Measurements from ENCODE around the gene TTLL5. TPM values are rescaled to one million over a fixed set of nuclear protein-coding genes. Genes with fewer than 3 reads are reported as not detected.
"Not testable (repeated sequence)": the region's sequence is repeated elsewhere in the genome, so short reads cannot be mapped to it uniquely, and the experiment has no call there.

Gene TTLL5
- total and polyA plus RNA-seq, 2 donors: 16.1 to 46.4 TPM

GRCh38 chr14:75835156-75835725, 174.2 kb downstream of the TTLL5 start:
- Histone ChIP-seq H3K4me1 (ENCODE audit: insufficient read depth) (no peaks in the 10 kb centered on the region), H3K36me3 (ENCODE audit: insufficient read depth) (no peaks in the 10 kb centered on the region), H3K4me3 (ENCODE audit: low read depth, low read length) (no peak overlapping the region), H3K27ac (ENCODE audit: low read depth) (no peak overlapping the region)
- DNase-seq (ENCODE audit: extremely low spot score): no peak

DNA sequence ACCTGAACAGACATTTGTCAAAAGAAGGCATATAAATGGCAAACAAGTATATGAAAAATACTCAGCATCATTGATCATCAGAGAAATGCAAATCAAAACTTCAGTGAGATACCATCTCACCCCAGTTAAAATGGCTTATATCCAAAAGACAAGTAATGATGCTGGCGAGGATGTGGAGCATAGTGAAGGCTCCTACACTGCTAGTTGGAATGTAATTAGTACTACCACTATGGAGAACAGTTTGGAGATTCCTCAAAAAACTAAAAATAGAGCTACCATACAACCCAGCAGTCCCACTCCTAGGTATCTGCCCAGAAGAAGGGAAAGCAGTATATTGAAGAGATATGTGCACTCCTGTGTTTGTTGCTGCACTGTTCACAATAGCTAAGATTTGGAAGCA, 174.7 kb downstream of the TTLL5 start:
- WGBS: 95% methylated on average over 1 of the region's 1 CpG
- Histone ChIP-seq H3K36me3 (ENCODE audit: insufficient read depth) (no peaks in the 10 kb centered on the region), H3K4me1 (ENCODE audit: insufficient read depth) (no peaks in the 10 kb centered on the region), H3K27ac (ENCODE audit: low read depth) (no peak overlapping the region), H3K4me3 (ENCODE audit: low read depth, low read length) (no peak overlapping the region)
- DNase-seq (ENCODE audit: extremely low spot score): no peak

DNA sequence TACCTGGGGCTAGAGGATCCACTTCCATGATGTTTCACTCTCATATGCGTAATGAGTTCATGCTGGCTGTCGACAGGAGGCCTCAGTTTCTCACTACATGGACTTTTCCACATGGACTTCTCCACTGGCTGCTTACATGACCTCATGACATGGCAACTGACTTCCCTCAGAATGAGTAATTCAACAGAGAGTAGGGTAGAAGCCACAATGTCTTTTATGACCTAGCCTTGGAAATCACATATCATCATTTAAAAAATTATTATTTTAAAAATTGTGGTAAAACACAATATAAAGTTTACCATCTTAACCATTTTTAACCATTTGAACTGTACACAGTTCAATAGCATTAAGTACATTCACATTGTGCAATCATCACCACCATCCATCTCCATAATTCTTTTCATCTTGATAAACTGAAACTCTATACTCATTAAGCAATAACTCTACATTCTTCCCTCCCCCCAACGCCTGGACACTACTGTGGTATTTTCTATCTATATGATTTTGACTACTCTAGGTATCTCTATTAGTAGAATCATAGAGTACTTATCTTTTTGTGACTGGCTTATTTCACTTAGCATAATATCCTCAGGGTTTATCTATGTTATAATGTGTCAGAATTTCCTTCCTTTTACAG, 176.2 kb downstream of the TTLL5 start:
- no peak overlapping the region for H3K27ac ChIP-seq (ENCODE audit: low read depth)
- H3K4me3 ChIP-seq (ENCODE audit: low read depth, low read length): no peak overlapping the region
- no peaks in the 10 kb centered on the region for H3K4me1 ChIP-seq (ENCODE audit: insufficient read depth)
- no peaks in the 10 kb centered on the region for H3K36me3 ChIP-seq (ENCODE audit: insufficient read depth)
- no peak for DNase-seq (ENCODE audit: extremely low spot score)
- WGBS: 93% methylated on average over 3 of the region's 3 CpGs

GRCh38 chr14:75840911-75841310, 179.9 kb downstream of the TTLL5 start:
- DNase-seq (ENCODE audit: extremely low spot score): no peak
- Histone ChIP-seq H3K36me3 (ENCODE audit: insufficient read depth) (peaks cover 2% of the 10 kb centered on the region), H3K4me3 (ENCODE audit: low read depth, low read length) (no peak overlapping the region), H3K4me1 (ENCODE audit: insufficient read depth) (no peaks in the 10 kb centered on the region), H3K27ac (ENCODE audit: low read depth) (no peak overlapping the region)
- 90% methylated on average over 5 of the region's 5 CpGs for WGBS

GRCh38 chr14:75842551-75842950, 181.5 kb downstream of the TTLL5 start:
- H3K27ac ChIP-seq (ENCODE audit: low read depth): no peak overlapping the region
- no peaks in the 10 kb centered on the region for H3K4me1 ChIP-seq (ENCODE audit: insufficient read depth)
- no peak overlapping the region for H3K4me3 ChIP-seq (ENCODE audit: low read depth, low read length)
- DNase-seq (ENCODE audit: extremely low spot score): no peak
- peaks cover 2% of the 10 kb centered on the region for H3K36me3 ChIP-seq (ENCODE audit: insufficient read depth)
- 28% methylated on average over 3 of the region's 3 CpGs for WGBS

- Histone ChIP-seq H3K36me3 (ENCODE audit: insufficient read depth) (peaks cover 2% of the 10 kb centered on the region), H3K4me3 (ENCODE audit: low read depth, low read length) (no peak overlapping the region), H3K4me1 (ENCODE audit: insufficient read depth) (no peaks in the 10 kb centered on the region), H3K27ac (ENCODE audit: low read depth) (no peak overlapping the region)
- DNase-seq (ENCODE audit: extremely low spot score): no peak
Measured at GRCh38 chr14:75844486-75844885, 183.4 kb downstream of the TTLL5 start.

- WGBS: 81% methylated on average over 4 of the region's 4 CpGs
- no peak for DNase-seq (ENCODE audit: extremely low spot score)
- H3K27ac ChIP-seq (ENCODE audit: low read depth): no peak overlapping the region
- no peaks in the 10 kb centered on the region for H3K4me1 ChIP-seq (ENCODE audit: insufficient read depth)
- no peak overlapping the region for H3K4me3 ChIP-seq (ENCODE audit: low read depth, low read length)
- H3K36me3 ChIP-seq (ENCODE audit: insufficient read depth): peaks cover 2% of the 10 kb centered on the region
Measured at GRCh38 chr14:75845136-75845804, 184.2 kb downstream of the TTLL5 start.

DNA sequence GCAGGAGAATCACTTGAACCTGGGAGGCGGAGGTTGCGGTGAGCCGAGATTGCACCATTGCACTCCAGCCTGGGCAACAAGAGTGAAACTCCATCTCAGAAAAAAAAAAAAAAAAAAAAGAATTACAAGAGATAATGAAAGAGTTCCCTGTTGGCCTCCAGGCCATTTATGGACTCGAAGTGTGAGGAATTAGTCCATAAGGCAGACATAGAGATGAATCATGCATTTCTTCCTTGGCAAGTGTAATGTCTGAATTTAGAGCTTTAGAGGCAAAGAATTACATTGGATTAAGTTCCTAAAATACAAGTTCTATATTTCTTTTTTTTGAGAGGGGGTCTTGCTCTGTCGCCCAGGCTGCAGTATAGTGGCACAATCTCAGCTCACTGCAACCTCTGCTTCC, 185.6 kb downstream of the TTLL5 start:
- H3K4me3 ChIP-seq (ENCODE audit: low read depth, low read length); H3K27ac ChIP-seq (ENCODE audit: low read depth); DNase-seq (ENCODE audit: extremely low spot score); H3K4me1 ChIP-seq (ENCODE audit: insufficient read depth); H3K36me3 ChIP-seq (ENCODE audit: insufficient read depth): not testable (repeated sequence)
- 76% methylated on average over 5 of the region's 5 CpGs for WGBS

DNA sequence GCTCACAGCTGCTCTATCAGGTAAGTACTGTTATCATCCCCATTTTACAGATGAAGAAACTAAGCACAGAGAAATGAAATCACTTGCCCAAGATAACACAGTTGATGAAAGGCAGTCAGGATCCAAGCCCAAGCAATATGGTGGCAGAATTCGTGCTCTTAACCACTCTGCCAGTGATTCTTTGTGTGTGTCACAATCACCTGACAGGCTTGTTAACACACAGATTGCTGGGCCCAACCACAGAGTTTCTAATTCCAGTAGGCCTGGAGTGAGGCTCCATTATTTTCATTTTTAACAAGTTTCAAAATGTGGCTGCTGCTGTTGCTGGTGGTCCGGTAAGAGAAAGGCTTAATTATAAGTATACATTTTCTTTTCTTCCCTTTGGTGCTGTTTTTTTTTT, 186.5 kb downstream of the TTLL5 start:
- H3K4me1 ChIP-seq (ENCODE audit: insufficient read depth): no peaks in the 10 kb centered on the region
- H3K27ac ChIP-seq (ENCODE audit: low read depth): no peak overlapping the region
- DNase-seq (ENCODE audit: extremely low spot score): no peak
- no peak overlapping the region for H3K4me3 ChIP-seq (ENCODE audit: low read depth, low read length)
- peaks cover 2% of the 10 kb centered on the region for H3K36me3 ChIP-seq (ENCODE audit: insufficient read depth)
- WGBS: 91% methylated on average over 2 of the region's 2 CpGs

GRCh38 chr14:75848167-75848913, 187.3 kb downstream of the TTLL5 start:
- Histone ChIP-seq H3K4me3 (ENCODE audit: low read depth, low read length) (no peak overlapping the region), H3K4me1 (ENCODE audit: insufficient read depth) (no peaks in the 10 kb centered on the region), H3K27ac (ENCODE audit: low read depth) (no peak overlapping the region), H3K36me3 (ENCODE audit: insufficient read depth) (peaks cover 2% of the 10 kb centered on the region)
- WGBS: 65% methylated on average over 2 of the region's 2 CpGs
- DNase-seq (ENCODE audit: extremely low spot score): no peak

GRCh38 chr14:75849300-75849895, 188.4 kb downstream of the TTLL5 start:
- H3K36me3 ChIP-seq (ENCODE audit: insufficient read depth): no peaks in the 10 kb centered on the region
- H3K4me1 ChIP-seq (ENCODE audit: insufficient read depth): no peaks in the 10 kb centered on the region
- H3K4me3 ChIP-seq (ENCODE audit: low read depth, low read length): no peak overlapping the region
- DNase-seq (ENCODE audit: extremely low spot score): no peak
- H3K27ac ChIP-seq (ENCODE audit: low read depth): no peak overlapping the region
- WGBS: 85% methylated on average over 3 of the region's 3 CpGs

GRCh38 chr14:75851574-75851866, 190.5 kb downstream of the TTLL5 start:
- Histone ChIP-seq H3K36me3 (ENCODE audit: insufficient read depth) (no peaks in the 10 kb centered on the region), H3K27ac (ENCODE audit: low read depth) (no peak overlapping the region), H3K4me1 (ENCODE audit: insufficient read depth) (no peaks in the 10 kb centered on the region), H3K4me3 (ENCODE audit: low read depth, low read length) (no peak overlapping the region)
- WGBS: 96% methylated on average over 6 of the region's 6 CpGs
- DNase-seq (ENCODE audit: extremely low spot score): no peak

- no peak overlapping the region for H3K4me3 ChIP-seq (ENCODE audit: low read depth, low read length)
- no peak overlapping the region for H3K27ac ChIP-seq (ENCODE audit: low read depth)
- H3K36me3 ChIP-seq (ENCODE audit: insufficient read depth): no peaks in the 10 kb centered on the region
- no peak for DNase-seq (ENCODE audit: extremely low spot score)
- 80% methylated on average over 6 of the region's 6 CpGs for WGBS
- H3K4me1 ChIP-seq (ENCODE audit: insufficient read depth): no peaks in the 10 kb centered on the region
Measured at GRCh38 chr14:75854111-75854799, 193.2 kb downstream of the TTLL5 start.

Measured in urinary bladder (tissue), 4 donors.